HepG2 (cell line): ENCODE measurements around the gene SLC27A2. TPM values are rescaled to one million over a fixed set of nuclear protein-coding genes. Genes with fewer than 3 reads are reported as not detected.

Experiments used
- FOXP1 ChIP-seq, 2 experiments: fragments of 450-650 bp in 1 of 2; IDR thresholded peaks; 2 replicates each; pipeline ENCODE4 v1.6.1; 2017 to 2018; ENCODE audit warnings: antibody characterized with exemption in 1 of 2
- HNRNPK ChIP-seq: fragments of 200-400 bp; formaldehyde crosslinking; IDR thresholded peaks from 2 replicates; pipeline ENCODE4 v1.6.1; 2018; ENCODE audit warnings: low read length, low read depth, moderate library complexity, mild to moderate bottlenecking; ENCODE audit not compliant: poor library complexity, severe bottlenecking
- KLF12 ChIP-seq: sonication (generic); formaldehyde crosslinking; IDR thresholded peaks from 2 replicates; pipeline ENCODE4 v1.4.0; 2020; ENCODE audit warnings: missing genetic modification reagents, borderline replicate concordance
- KLF6 ChIP-seq: IDR thresholded peaks from 2 replicates; pipeline ENCODE4 v1.8.0; 2016; ENCODE audit warnings: missing biosample characterization, missing genetic modification reagents
- MEF2D ChIP-seq: sonication (generic); formaldehyde crosslinking; IDR thresholded peaks from 2 replicates; pipeline ENCODE4 v1.5.1; 2020; ENCODE audit warnings: mild to moderate bottlenecking, missing genetic modification reagents
- MEIS1 ChIP-seq: sonication (generic); formaldehyde crosslinking; IDR thresholded peaks from 2 replicates; pipeline ENCODE4 v1.9.0; 2021; ENCODE audit warnings: mild to moderate bottlenecking, missing genetic modification reagents, moderate library complexity, borderline replicate concordance
- MIER2 ChIP-seq: IDR thresholded peaks from 2 replicates; pipeline ENCODE4 v1.6.1; 2016; ENCODE audit warnings: missing biosample characterization, missing genetic modification reagents
- NONO ChIP-seq, 2 experiments: fragments of 450-650 bp in 1 of 2; sonication (generic) in 1 of 2; formaldehyde crosslinking in 1 of 2; IDR thresholded peaks in 1 of 2; conservative IDR thresholded peaks in 1 of 2; 2 replicates each; pipeline versions ENCODE4 v1.6.1 to v1.8.0; 2017 to 2022; ENCODE audit warnings: mild to moderate bottlenecking in 1 of 2, missing genetic modification reagents in 1 of 2, moderate library complexity in 1 of 2
- NR1H2 ChIP-seq: sonication (generic); formaldehyde crosslinking; IDR thresholded peaks from 2 replicates; pipeline ENCODE4 v1.8.1; 2022; ENCODE audit warnings: low read depth, missing genetic modification reagents, borderline replicate concordance
- PLRG1 ChIP-seq: fragments of 450-650 bp; conservative IDR thresholded peaks from 2 replicates; pipeline ENCODE4 v1.6.1; 2016
- RAD51 ChIP-seq: fragments of 450-650 bp; IDR thresholded peaks from 2 replicates; pipeline ENCODE4 v1.6.1; 2016; ENCODE audit warnings: borderline replicate concordance
- RFX1 ChIP-seq: fragments of 450-650 bp; IDR thresholded peaks from 2 replicates; pipeline ENCODE4 v1.6.1; 2017
- RXRA ChIP-seq: sonication (generic); formaldehyde crosslinking; IDR thresholded peaks from 2 replicates; pipeline ENCODE4 v1.5.1; 2020; ENCODE audit warnings: missing genetic modification reagents
- RXRB ChIP-seq: IDR thresholded peaks from 2 replicates; pipeline ENCODE4 v1.6.1; 2016; ENCODE audit warnings: borderline replicate concordance, missing genetic modification reagents, missing compliant biosample characterization
- SKIL ChIP-seq: sonication (generic); formaldehyde crosslinking; IDR thresholded peaks from 2 replicates; pipeline ENCODE4 v1.8.0; 2022; ENCODE audit warnings: missing genetic modification reagents, mild to moderate bottlenecking, moderate library complexity, borderline replicate concordance
- U2AF1 ChIP-seq: fragments of 200-400 bp; formaldehyde crosslinking; optimal IDR thresholded peaks from 2 replicates; pipeline ENCODE3; 2017; ENCODE audit warnings: mild to moderate bottlenecking, low read depth, low read length
- ZFP36L2 ChIP-seq: sonication (generic); formaldehyde crosslinking; IDR thresholded peaks from 2 replicates; pipeline ENCODE4 v1.4.0; 2020; ENCODE audit warnings: missing genetic modification reagents
- ZNF232 ChIP-seq: sonication (generic); formaldehyde crosslinking; IDR thresholded peaks from 2 replicates; pipeline ENCODE4 v1.4.0; 2020; ENCODE audit warnings: missing genetic modification reagents, borderline replicate concordance
- ZNF253 ChIP-seq: sonication (generic); formaldehyde crosslinking; IDR thresholded peaks from 2 replicates; pipeline ENCODE4 v1.8.0; 2022; ENCODE audit warnings: mild to moderate bottlenecking, missing genetic modification reagents, borderline replicate concordance
- ZNF274 ChIP-seq: sonication (generic); formaldehyde crosslinking; IDR thresholded peaks from 2 replicates; pipeline ENCODE4 v1.5.1; 2020; ENCODE audit warnings: mild to moderate bottlenecking, missing genetic modification reagents
- ZNF510 ChIP-seq: sonication (generic); formaldehyde crosslinking; IDR thresholded peaks from 2 replicates; pipeline ENCODE4 v1.4.0; 2020; ENCODE audit warnings: low read depth, mild to moderate bottlenecking, missing genetic modification reagents
- ZNF552 ChIP-seq: sonication (generic); formaldehyde crosslinking; IDR thresholded peaks from 2 replicates; pipeline ENCODE4 v1.9.0; 2022; ENCODE audit warnings: missing genetic modification reagents, mild to moderate bottlenecking, borderline replicate concordance
- ZNF557 ChIP-seq: sonication (generic); formaldehyde crosslinking; IDR thresholded peaks from 2 replicates; pipeline ENCODE4 v1.4.0; 2020; ENCODE audit warnings: missing genetic modification reagents
- ZNF605 ChIP-seq: sonication (generic); formaldehyde crosslinking; IDR thresholded peaks from 2 replicates; pipeline ENCODE4 v1.8.0; 2022; ENCODE audit warnings: mild to moderate bottlenecking, missing genetic modification reagents
- ZNF7 ChIP-seq: IDR thresholded peaks from 2 replicates; pipeline ENCODE4 v1.6.1; 2016; ENCODE audit warnings: missing biosample characterization, missing genetic modification reagents
- ZNF703 ChIP-seq: sonication (generic); formaldehyde crosslinking; IDR thresholded peaks from 2 replicates; pipeline ENCODE4 v1.5.1; 2020; ENCODE audit warnings: missing genetic modification reagents, mild to moderate bottlenecking, moderate library complexity, borderline replicate concordance
- ZNF747 ChIP-seq: sonication (generic); formaldehyde crosslinking; IDR thresholded peaks from 2 replicates; pipeline ENCODE4 v1.8.1; 2023; ENCODE audit warnings: missing genetic modification reagents, mild to moderate bottlenecking, borderline replicate concordance
- polyA plus RNA-seq, 8 experiments: library from polyadenylated mRNA; depleted of rRNA in 3 of 8; stranded (reverse) in 7 of 8; unstranded in 1 of 8; fragments of >200 nt; fragmentation: Illumina TruSeq in 4 of 8; extraction: Trizol in 4 of 8; gene quantifications; 2 replicates each; pipeline versions ENCODE4 v1.2.1 to v1.2.3, GENCODE V29; 2011 to 2016; ENCODE audit warnings: low read depth in 4 of 8, missing spikeins in 1 of 8, mixed read lengths in 1 of 8; ENCODE audit not compliant: insufficient read depth in 1 of 8
- total RNA-seq, 5 experiments: library from RNA; depleted of rRNA; stranded (reverse); fragments of >200 nt; fragmentation: Illumina TruSeq; extraction: Trizol; gene quantifications; 2 replicates each; pipeline ENCODE4 v1.2.3, GENCODE V29; 2016; ENCODE audit warnings: low read depth in 1 of 5

SLC27A2 gene
- total and polyA plus RNA-seq, 2 of the 13 experiments (the other 11 are each of a cell fraction or from before 2014, with no cell fraction given): 14.6 to 23.4 TPM

GRCh38 chr15:50244959-50245624 lies 63.1 kb downstream of the SLC27A2 start (continued):
- TF ChIP-seq SKIL (CRISPR knock-in tag) (0 out of 2 replicates have a peak, but pooled peaks have one; percentile 13), ZNF557 (CRISPR knock-in tag) (no peak), NR1H2 (CRISPR knock-in tag) (no peak), RXRB (CRISPR knock-in tag) (0 out of 2 replicates have a peak, but pooled peaks have one; percentile 47), PLRG1 (no peak), MIER2 (CRISPR knock-in tag) (no peak), MEIS1 (CRISPR knock-in tag) (no peak), FOXP1 (IDR thresholded peaks at IDR 0.05) (no peak), FOXP1 (CRISPR knock-in tag; IDR thresholded peaks at IDR 0.05) (peak; percentile 35; the same call in 1 of the 2 replicates), U2AF1 (no peak), ZNF253 (no peak), ZFP36L2 (no peak), ZNF510 (CRISPR knock-in tag) (no peak), KLF6 (no peak), HNRNPK (no peak), ZNF7 (CRISPR knock-in tag) (no peak), MEF2D (CRISPR knock-in tag) (peak; percentile 78; the same call in 1 of the 2 replicates), ZNF605 (CRISPR knock-in tag) (no peak), NONO (IDR thresholded peaks at IDR 0.05) (no peak), NONO (CRISPR knock-in tag; conservative IDR thresholded peaks at IDR 0.05) (no peak), ZNF703 (no peak), RAD51 (no peak), RFX1 (no peak), RXRA (CRISPR knock-in tag) (peak; percentile 21; the same call in 1 of the 2 replicates), ZNF747 (CRISPR knock-in tag) (no peak), ZNF552 (CRISPR knock-in tag) (no peak), ZNF232 (CRISPR knock-in tag) (no peak), KLF12 (no peak), ZNF274 (CRISPR knock-in tag) (no peak)
